Measurements from ENCODE around the gene AGAP1.

DNA sequence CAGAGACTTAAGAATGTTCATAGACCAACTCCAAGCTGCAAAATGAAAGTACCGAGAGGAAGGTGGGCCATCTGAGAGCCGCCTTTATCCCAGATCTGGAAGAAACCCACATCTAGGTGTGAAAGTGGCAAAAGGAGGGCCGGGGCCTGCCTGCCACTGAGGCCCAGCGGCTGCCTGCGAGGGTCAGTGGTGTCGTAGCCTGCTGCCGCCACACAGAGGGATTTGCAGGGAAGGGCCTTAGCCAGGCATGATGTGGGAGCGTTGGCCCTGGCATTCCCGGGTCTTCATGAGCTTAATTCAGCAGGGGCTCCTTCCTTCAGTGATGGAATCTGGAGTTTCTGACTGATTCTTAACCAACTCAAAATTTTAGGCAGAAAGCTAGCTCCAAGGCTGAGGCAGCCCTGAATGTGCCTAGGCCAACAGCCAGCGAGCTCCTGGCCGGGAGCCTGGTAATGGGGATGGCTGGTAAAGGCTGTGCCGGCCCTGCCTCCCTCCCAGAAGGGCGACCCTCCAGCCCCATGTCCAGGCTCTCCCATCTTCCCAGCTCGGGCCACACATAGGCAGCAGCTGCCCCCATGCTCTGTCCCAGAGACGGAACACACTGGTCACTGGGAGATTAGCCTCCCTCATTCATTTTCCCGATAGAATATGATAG, 230.1 kb downstream of the AGAP1 start:
- no peak for TF ChIP-seq POLR2A (IDR thresholded peaks at IDR 0.05; ENCODE audit: low read depth, low read length)
- TF ChIP-seq POLR2AphosphoS5 (IDR thresholded peaks at IDR 0.05; ENCODE audit: low read depth, low read length): no peak
